ENCODE results near the gene TESK1. TPM values are rescaled to one million over a fixed set of nuclear protein-coding genes. Genes with fewer than 3 reads are reported as not detected.

The TESK1 gene
- total and polyA plus RNA-seq, 2 of the 8 experiments (the other 6 are each of a cell fraction or from before 2014, with no cell fraction given): 13.5 to 13.9 TPM

DNA sequence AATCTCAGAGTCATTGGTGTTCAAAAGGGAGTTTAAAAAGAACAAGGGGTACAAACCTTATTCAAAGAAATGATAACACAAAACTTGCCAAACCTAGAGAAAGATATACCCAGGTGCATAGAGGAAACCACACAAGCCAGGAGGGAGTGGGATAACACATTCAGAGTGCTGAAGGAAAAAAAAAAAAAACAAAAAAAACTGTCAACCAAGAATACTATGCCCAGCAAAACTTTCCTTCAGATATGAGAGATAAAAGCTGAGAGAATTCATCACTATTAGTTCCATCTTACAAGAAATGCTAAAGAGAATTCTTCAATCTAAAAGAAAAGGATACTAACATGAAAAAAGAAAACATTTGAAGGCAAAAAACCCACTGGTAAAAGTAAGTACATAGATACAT is 11.5 kb upstream of the TESK1 start (continued):
- TF ChIP-seq, protein P1, sequence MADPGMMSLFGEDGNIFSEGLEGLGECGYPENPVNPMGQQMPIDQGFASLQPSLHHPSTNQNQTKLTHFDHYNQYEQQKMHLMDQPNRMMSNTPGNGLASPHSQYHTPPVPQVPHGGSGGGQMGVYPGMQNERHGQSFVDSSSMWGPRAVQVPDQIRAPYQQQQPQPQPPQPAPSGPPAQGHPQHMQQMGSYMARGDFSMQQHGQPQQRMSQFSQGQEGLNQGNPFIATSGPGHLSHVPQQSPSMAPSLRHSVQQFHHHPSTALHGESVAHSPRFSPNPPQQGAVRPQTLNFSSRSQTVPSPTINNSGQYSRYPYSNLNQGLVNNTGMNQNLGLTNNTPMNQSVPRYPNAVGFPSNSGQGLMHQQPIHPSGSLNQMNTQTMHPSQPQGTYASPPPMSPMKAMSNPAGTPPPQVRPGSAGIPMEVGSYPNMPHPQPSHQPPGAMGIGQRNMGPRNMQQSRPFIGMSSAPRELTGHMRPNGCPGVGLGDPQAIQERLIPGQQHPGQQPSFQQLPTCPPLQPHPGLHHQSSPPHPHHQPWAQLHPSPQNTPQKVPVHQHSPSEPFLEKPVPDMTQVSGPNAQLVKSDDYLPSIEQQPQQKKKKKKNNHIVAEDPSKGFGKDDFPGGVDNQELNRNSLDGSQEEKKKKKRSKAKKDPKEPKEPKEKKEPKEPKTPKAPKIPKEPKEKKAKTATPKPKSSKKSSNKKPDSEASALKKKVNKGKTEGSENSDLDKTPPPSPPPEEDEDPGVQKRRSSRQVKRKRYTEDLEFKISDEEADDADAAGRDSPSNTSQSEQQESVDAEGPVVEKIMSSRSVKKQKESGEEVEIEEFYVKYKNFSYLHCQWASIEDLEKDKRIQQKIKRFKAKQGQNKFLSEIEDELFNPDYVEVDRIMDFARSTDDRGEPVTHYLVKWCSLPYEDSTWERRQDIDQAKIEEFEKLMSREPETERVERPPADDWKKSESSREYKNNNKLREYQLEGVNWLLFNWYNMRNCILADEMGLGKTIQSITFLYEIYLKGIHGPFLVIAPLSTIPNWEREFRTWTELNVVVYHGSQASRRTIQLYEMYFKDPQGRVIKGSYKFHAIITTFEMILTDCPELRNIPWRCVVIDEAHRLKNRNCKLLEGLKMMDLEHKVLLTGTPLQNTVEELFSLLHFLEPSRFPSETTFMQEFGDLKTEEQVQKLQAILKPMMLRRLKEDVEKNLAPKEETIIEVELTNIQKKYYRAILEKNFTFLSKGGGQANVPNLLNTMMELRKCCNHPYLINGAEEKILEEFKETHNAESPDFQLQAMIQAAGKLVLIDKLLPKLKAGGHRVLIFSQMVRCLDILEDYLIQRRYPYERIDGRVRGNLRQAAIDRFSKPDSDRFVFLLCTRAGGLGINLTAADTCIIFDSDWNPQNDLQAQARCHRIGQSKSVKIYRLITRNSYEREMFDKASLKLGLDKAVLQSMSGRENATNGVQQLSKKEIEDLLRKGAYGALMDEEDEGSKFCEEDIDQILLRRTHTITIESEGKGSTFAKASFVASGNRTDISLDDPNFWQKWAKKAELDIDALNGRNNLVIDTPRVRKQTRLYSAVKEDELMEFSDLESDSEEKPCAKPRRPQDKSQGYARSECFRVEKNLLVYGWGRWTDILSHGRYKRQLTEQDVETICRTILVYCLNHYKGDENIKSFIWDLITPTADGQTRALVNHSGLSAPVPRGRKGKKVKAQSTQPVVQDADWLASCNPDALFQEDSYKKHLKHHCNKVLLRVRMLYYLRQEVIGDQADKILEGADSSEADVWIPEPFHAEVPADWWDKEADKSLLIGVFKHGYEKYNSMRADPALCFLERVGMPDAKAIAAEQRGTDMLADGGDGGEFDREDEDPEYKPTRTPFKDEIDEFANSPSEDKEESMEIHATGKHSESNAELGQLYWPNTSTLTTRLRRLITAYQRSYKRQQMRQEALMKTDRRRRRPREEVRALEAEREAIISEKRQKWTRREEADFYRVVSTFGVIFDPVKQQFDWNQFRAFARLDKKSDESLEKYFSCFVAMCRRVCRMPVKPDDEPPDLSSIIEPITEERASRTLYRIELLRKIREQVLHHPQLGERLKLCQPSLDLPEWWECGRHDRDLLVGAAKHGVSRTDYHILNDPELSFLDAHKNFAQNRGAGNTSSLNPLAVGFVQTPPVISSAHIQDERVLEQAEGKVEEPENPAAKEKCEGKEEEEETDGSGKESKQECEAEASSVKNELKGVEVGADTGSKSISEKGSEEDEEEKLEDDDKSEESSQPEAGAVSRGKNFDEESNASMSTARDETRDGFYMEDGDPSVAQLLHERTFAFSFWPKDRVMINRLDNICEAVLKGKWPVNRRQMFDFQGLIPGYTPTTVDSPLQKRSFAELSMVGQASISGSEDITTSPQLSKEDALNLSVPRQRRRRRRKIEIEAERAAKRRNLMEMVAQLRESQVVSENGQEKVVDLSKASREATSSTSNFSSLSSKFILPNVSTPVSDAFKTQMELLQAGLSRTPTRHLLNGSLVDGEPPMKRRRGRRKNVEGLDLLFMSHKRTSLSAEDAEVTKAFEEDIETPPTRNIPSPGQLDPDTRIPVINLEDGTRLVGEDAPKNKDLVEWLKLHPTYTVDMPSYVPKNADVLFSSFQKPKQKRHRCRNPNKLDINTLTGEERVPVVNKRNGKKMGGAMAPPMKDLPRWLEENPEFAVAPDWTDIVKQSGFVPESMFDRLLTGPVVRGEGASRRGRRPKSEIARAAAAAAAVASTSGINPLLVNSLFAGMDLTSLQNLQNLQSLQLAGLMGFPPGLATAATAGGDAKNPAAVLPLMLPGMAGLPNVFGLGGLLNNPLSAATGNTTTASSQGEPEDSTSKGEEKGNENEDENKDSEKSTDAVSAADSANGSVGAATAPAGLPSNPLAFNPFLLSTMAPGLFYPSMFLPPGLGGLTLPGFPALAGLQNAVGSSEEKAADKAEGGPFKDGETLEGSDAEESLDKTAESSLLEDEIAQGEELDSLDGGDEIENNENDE (IDR thresholded peaks at IDR 0.05; ENCODE audit: insufficient replicate concordance, low read length): no peak
- no peak for TF ChIP-seq RFX5 (IDR thresholded peaks at IDR 0.05; ENCODE audit: borderline replicate concordance, low read depth, low read length)
